HEK293 (cell line): Measurements from ENCODE around the gene FDX2.
A peak's percentile ranks its signal among the peaks of the same experiment; 100 is the strongest.

Experiments used
- CTCF ChIA-PET: fragments of 350-600 bp; formaldehyde crosslinking; extraction: SDS; loops from one replicate; lab custom pipeline; 2021; ENCODE audit warnings: antibody characterized with exemption; lab: Yijun Ruan, JAX
- POLR2A ChIA-PET: fragments of 300-600 bp; formaldehyde crosslinking; extraction: SDS; loops from one replicate; lab custom pipeline; 2020; ENCODE audit warnings: antibody characterized with exemption, inconsistent platforms; lab: Yijun Ruan, JAX
- H3K27ac ChIP-seq: fragments of 200-500 bp; sonication (Bioruptor generic); 2 replicates; pipeline ENCODE4 v1.5.1; 2014; ENCODE audit warnings: low read depth, low read length, control low read depth, inconsistent platforms; ENCODE audit errors: extremely low read depth
- H3K36me3 ChIP-seq, 2 experiments: fragments of 200-500 bp in 1 of 2; sonication (Bioruptor generic) in 1 of 2; 1 replicate in 1 of 2; 2 replicates in 1 of 2; pipeline ENCODE4 v1.5.1; 2014 to 2017; ENCODE audit warnings: inconsistent platforms in 2 of 2, low read length in 2 of 2; ENCODE audit not compliant: control insufficient read depth in 2 of 2, insufficient read depth in 1 of 2
- H3K4me1 ChIP-seq: fragments of 200-500 bp; sonication (Bioruptor generic); 2 replicates; pipeline ENCODE4 v1.5.1; 2014; ENCODE audit warnings: mild to moderate bottlenecking, low read length, inconsistent platforms; ENCODE audit not compliant: control insufficient read depth, insufficient read depth
- H3K4me3 ChIP-seq: 2 replicates; pipeline ENCODE4 v1.5.1; 2011; ENCODE audit warnings: low read depth, mild to moderate bottlenecking, control low read depth, low read length, moderate library complexity
- H3K9me3 ChIP-seq: fragments of 200-500 bp; sonication (Bioruptor generic); 2 replicates; pipeline ENCODE4 v1.5.1; 2014; ENCODE audit warnings: low read depth, low read length, inconsistent platforms; ENCODE audit not compliant: control insufficient read depth, insufficient read depth
- BCL11B ChIP-seq: fragments of 450-650 bp; formaldehyde crosslinking; IDR thresholded peaks from 2 replicates; pipeline ENCODE4 v1.5.1; 2016; ENCODE audit warnings: low read depth, missing biosample characterization, missing genetic modification characterization
- HIC1 ChIP-seq: fragments of 450-650 bp; formaldehyde crosslinking; IDR thresholded peaks from 2 replicates; pipeline ENCODE4 v1.5.1; 2016; ENCODE audit warnings: missing biosample characterization, missing genetic modification characterization
- MEIS1 ChIP-seq: sonication (generic); formaldehyde crosslinking; IDR thresholded peaks from 2 replicates; pipeline ENCODE4 v1.8.1; 2022; ENCODE audit warnings: missing genetic modification reagents, mild to moderate bottlenecking, borderline replicate concordance
- PRDM2 ChIP-seq: fragments of 450-650 bp; formaldehyde crosslinking; IDR thresholded peaks from 2 replicates; pipeline ENCODE4 v1.5.1; 2016; ENCODE audit warnings: missing biosample characterization, missing genetic modification characterization, borderline replicate concordance
- PRDM4 ChIP-seq: fragments of 450-650 bp; formaldehyde crosslinking; IDR thresholded peaks from 2 replicates; pipeline ENCODE4 v1.5.1; 2017; ENCODE audit warnings: missing biosample characterization, missing genetic modification characterization
- TSHZ1 ChIP-seq: fragments of 450-650 bp; formaldehyde crosslinking; IDR thresholded peaks from 2 replicates; pipeline ENCODE4 v1.5.1; 2016; ENCODE audit warnings: missing biosample characterization, missing genetic modification characterization, borderline replicate concordance
- YY2 ChIP-seq: fragments of 450-650 bp; formaldehyde crosslinking; IDR thresholded peaks from 2 replicates; pipeline ENCODE4 v1.5.1; 2016; ENCODE audit warnings: missing biosample characterization, missing genetic modification characterization
- ZIC2 ChIP-seq: fragments of 450-650 bp; formaldehyde crosslinking; IDR thresholded peaks from 2 replicates; pipeline ENCODE4 v1.5.1; 2016; ENCODE audit warnings: missing biosample characterization, missing genetic modification characterization
- ZNF169 ChIP-seq: fragments of 450-650 bp; formaldehyde crosslinking; IDR thresholded peaks from 2 replicates; pipeline ENCODE4 v1.5.1; 2016; ENCODE audit warnings: missing biosample characterization, missing genetic modification characterization
- ZNF398 ChIP-seq: fragments of 450-650 bp; formaldehyde crosslinking; IDR thresholded peaks from 2 replicates; pipeline ENCODE4 v1.5.1; 2017; ENCODE audit warnings: missing biosample characterization, missing genetic modification characterization
- ZNF529 ChIP-seq: fragments of 450-650 bp; formaldehyde crosslinking; IDR thresholded peaks from 2 replicates; pipeline ENCODE4 v1.5.1; 2017; ENCODE audit warnings: missing genetic modification characterization, missing biosample characterization; ENCODE audit not compliant: insufficient replicate concordance
- ZNF530 ChIP-seq: fragments of 450-650 bp; formaldehyde crosslinking; IDR thresholded peaks from 2 replicates; pipeline ENCODE4 v1.5.1; 2016; ENCODE audit warnings: low read depth, missing biosample characterization, missing genetic modification characterization
- ZNF701 ChIP-seq: fragments of 450-650 bp; formaldehyde crosslinking; IDR thresholded peaks from 2 replicates; pipeline ENCODE4 v1.5.1; 2016; ENCODE audit warnings: missing biosample characterization, missing genetic modification characterization
- ZNF837 ChIP-seq: fragments of 450-650 bp; formaldehyde crosslinking; IDR thresholded peaks from 2 replicates; pipeline ENCODE4 v1.5.1; 2016; ENCODE audit warnings: missing biosample characterization, missing genetic modification characterization
- ZNF843 ChIP-seq: fragments of 450-650 bp; formaldehyde crosslinking; IDR thresholded peaks from 2 replicates; pipeline ENCODE4 v1.5.1; 2016; ENCODE audit warnings: missing biosample characterization, missing genetic modification characterization
- ZSCAN30 ChIP-seq: fragments of 450-650 bp; IDR thresholded peaks from 2 replicates; pipeline ENCODE4 v1.5.1; 2018; ENCODE audit warnings: missing biosample characterization, mild to moderate bottlenecking, missing genetic modification characterization, moderate library complexity

Gene FDX2

GRCh38 chr19:10333758-10334587 lies 18.2 kb upstream of the FDX2 start (continued):
- TF ChIP-seq PRDM4 (tag by site-specific recombination) (0 out of 2 replicates have a peak, but pooled peaks have one; percentile 14), ZIC2 (0 out of 2 replicates have a peak, but pooled peaks have one; percentile 11), MEIS1 (CRISPR knock-in tag) (no peak), ZSCAN30 (tag by site-specific recombination) (no peak), ZNF843 (no peak), BCL11B (tag by site-specific recombination) (peak; percentile 22; the same call in 1 of the 2 replicates), HIC1 (tag by site-specific recombination) (peak; percentile 68), ZNF837 (tag by site-specific recombination) (no peak)

- peaks cover 8 to 38% of the 10 kb centered on the region in 2 experiments; a peak in 2 of 3 replicates for H3K36me3 ChIP-seq
- H3K27ac ChIP-seq = peak within 1 kb of the TSS; percentile 78
- no peaks in the 10 kb centered on the region for H3K9me3 ChIP-seq
- no peaks in the 10 kb centered on the region for H3K4me1 ChIP-seq
- ChIA-PET CTCF (interaction anchor here (0.6 to 2.8 kb wide), 8 partner anchors 12 to 85 kb away, joined by 3 to 19 read pairs (median 6); no protein-coding TSS in a partner anchor), POLR2A (interaction anchor here (0.6 to 2.9 kb wide), 32 partner anchors 9 to 1181 kb away, joined by 3 to 32 read pairs (median 4); partner anchors contain the start of genes DNMT1, FDX2, ICAM5 and TYK2)
- H3K4me3 ChIP-seq = peak within 1 kb of the TSS; percentile 92
- TF ChIP-seq TSHZ1 (tag by site-specific recombination) = 0 out of 2 replicates have a peak, but pooled peaks have one; percentile 40
- TF ChIP-seq YY2 = peak; percentile 83
- no peak for TF ChIP-seq ZNF701 (tag by site-specific recombination)
- TF ChIP-seq ZNF169 (tag by site-specific recombination) = no peak
- peak; percentile 65 for TF ChIP-seq ZIC2
- peak; percentile 99 for TF ChIP-seq ZNF530
- peak; percentile 71 for TF ChIP-seq ZNF398 (tag by site-specific recombination)
- no peak for TF ChIP-seq ZNF529 (tag by site-specific recombination)
- no peak; the same call in 1 of the 2 replicates for TF ChIP-seq PRDM2 (tag by site-specific recombination)
Measured at GRCh38 chr19:10332965-10333757, 17.3 kb upstream of the FDX2 start, which contains the start of gene RAVER1. Gene RAVER1 (minus strand): TSS chr19:10333529. CDS start chr19:10333507, 22 bp downstream.
